Skeletal muscle cell (primary cell): ENCODE results near the gene FANCM.
"Not testable (repeated sequence)": the region's sequence is repeated elsewhere in the genome, so short reads cannot be mapped to it uniquely, and the experiment has no call there.

Source experiments
- DNase-seq: peaks from one replicate; pipeline ENCODE4 v3.0.0-alpha.2; 2010; ENCODE audit warnings: low read depth
- H3K4me3 ChIP-seq: 2 replicates; pipeline ENCODE4 v1.5.1; 2011; ENCODE audit warnings: low read depth, mild to moderate bottlenecking, control low read depth, low read length, moderate library complexity

Gene FANCM

GRCh38 chr14:45214341-45214740 lies 78.6 kb downstream of the FANCM start:
- not testable (repeated sequence) for DNase-seq, H3K4me3 ChIP-seq

- no peak overlapping the region for H3K4me3 ChIP-seq
- no peak for DNase-seq
Observed at GRCh38 chr14:45222485-45223262, 86.9 kb downstream of the FANCM start.

- no peak for DNase-seq
- H3K4me3 ChIP-seq, result no peak overlapping the region
Observed at GRCh38 chr14:45227566-45227965, 91.8 kb downstream of the FANCM start.

- H3K4me3 ChIP-seq, result no peak overlapping the region
- DNase-seq, result no peak
Observed at GRCh38 chr14:45238988-45239387, 103.3 kb downstream of the FANCM start.

GRCh38 chr14:45242706-45243105 lies 107.0 kb downstream of the FANCM start:
- no peak overlapping the region for H3K4me3 ChIP-seq
- DNase-seq, result no peak

GRCh38 chr14:45246151-45246550 lies 110.4 kb downstream of the FANCM start:
- no peak for DNase-seq
- no peak overlapping the region for H3K4me3 ChIP-seq

GRCh38 chr14:45246691-45247090 lies 111.0 kb downstream of the FANCM start:
- DNase-seq, result no peak
- H3K4me3 ChIP-seq, result no peak overlapping the region

GRCh38 chr14:45247427-45247826 lies 111.7 kb downstream of the FANCM start:
- no peak for DNase-seq
- H3K4me3 ChIP-seq, result no peak overlapping the region

GRCh38 chr14:45249856-45250575 lies 114.3 kb downstream of the FANCM start:
- peak; percentile 40 for DNase-seq
- no peak overlapping the region for H3K4me3 ChIP-seq
